HFFc6 (cell line): Measurements from ENCODE around the gene ABI3BP. TPM values are rescaled to one million over a fixed set of nuclear protein-coding genes. Genes with fewer than 3 reads are reported as not detected.

ENCODE experiments used
- DNase-seq: peaks from one replicate; pipeline ENCODE4 v3.0.0-alpha.2; 2018
- H3K27ac Mint-ChIP-seq: 2 replicates; pipeline ENCODE4 v1.8.0; 2020; ENCODE audit warnings: mild to moderate bottlenecking, mixed read lengths
- H3K27me3 Mint-ChIP-seq: 2 replicates; pipeline ENCODE4 v1.8.0; 2021; ENCODE audit warnings: mild to moderate bottlenecking, moderate library complexity, mixed read lengths; ENCODE audit not compliant: insufficient read depth
- H3K36me3 Mint-ChIP-seq: 2 replicates; pipeline ENCODE4 v1.8.0; 2021; ENCODE audit warnings: low read depth, mixed read lengths
- H3K4me1 Mint-ChIP-seq: 2 replicates; pipeline ENCODE4 v1.8.0; 2020; ENCODE audit warnings: low read depth, mixed read lengths
- H3K4me3 Mint-ChIP-seq: 2 replicates; pipeline ENCODE4 v1.8.0; 2020; ENCODE audit warnings: mild to moderate bottlenecking, moderate library complexity, mixed read lengths
- H3K9me3 Mint-ChIP-seq: 2 replicates; pipeline ENCODE4 v1.8.0; 2020; ENCODE audit warnings: mild to moderate bottlenecking, mixed read lengths
- total RNA-seq, 6 experiments: library from RNA; stranded (reverse); fragmentation: NEBNext Ultra II Directional; extraction: Animal tissue kit (Norgen Biotek cat#: 25700); gene quantifications; 2 replicates in 1 of 6; 3 replicates in 5 of 6; pipeline ENCODE4 v1.2.3, GENCODE V29; 2021
- TF ChIP-seq, protein P1 (sequence below): fragments of 200-600 bp; sonication (generic); IDR thresholded peaks from 2 replicates; pipeline ENCODE4 v1.5.0; 2021; ENCODE audit warnings: antibody characterized with exemption, mild to moderate bottlenecking

ABI3BP gene
- total RNA-seq, 6 experiments from 2014 or later: 12.4 to 27.8 (median 24.6) TPM

DNA sequence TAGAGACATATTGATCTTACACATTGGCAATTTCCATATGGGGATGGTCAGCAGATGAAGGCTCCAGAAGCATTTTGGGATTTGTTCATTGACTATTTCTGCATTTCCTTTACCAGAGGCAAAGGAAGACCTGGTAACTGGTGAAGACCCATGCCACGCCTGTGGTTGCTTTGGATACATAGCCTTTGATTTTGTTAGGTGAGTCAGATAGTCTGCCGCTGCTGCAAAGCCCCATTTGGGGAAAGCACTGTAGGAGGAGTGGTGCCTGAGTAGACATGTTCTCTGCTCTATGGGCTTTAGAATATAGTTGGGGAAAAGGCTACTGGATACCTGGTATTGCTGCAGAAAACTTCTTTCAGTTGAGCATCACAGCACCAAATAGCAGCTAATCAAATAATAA lies 227.2 kb downstream of the ABI3BP start:
- H3K36me3 Mint-ChIP-seq: no peaks in the 10 kb centered on the region
- no peaks in the 10 kb centered on the region for H3K4me1 Mint-ChIP-seq
- no peaks in the 10 kb centered on the region for H3K27me3 Mint-ChIP-seq
- no peak overlapping the region for H3K27ac Mint-ChIP-seq
- TF ChIP-seq, protein P1, sequence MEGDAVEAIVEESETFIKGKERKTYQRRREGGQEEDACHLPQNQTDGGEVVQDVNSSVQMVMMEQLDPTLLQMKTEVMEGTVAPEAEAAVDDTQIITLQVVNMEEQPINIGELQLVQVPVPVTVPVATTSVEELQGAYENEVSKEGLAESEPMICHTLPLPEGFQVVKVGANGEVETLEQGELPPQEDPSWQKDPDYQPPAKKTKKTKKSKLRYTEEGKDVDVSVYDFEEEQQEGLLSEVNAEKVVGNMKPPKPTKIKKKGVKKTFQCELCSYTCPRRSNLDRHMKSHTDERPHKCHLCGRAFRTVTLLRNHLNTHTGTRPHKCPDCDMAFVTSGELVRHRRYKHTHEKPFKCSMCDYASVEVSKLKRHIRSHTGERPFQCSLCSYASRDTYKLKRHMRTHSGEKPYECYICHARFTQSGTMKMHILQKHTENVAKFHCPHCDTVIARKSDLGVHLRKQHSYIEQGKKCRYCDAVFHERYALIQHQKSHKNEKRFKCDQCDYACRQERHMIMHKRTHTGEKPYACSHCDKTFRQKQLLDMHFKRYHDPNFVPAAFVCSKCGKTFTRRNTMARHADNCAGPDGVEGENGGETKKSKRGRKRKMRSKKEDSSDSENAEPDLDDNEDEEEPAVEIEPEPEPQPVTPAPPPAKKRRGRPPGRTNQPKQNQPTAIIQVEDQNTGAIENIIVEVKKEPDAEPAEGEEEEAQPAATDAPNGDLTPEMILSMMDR: no peak
- H3K4me3 Mint-ChIP-seq: no peak overlapping the region
- H3K9me3 Mint-ChIP-seq: no peaks in the 10 kb centered on the region
- DNase-seq: no peak

DNA sequence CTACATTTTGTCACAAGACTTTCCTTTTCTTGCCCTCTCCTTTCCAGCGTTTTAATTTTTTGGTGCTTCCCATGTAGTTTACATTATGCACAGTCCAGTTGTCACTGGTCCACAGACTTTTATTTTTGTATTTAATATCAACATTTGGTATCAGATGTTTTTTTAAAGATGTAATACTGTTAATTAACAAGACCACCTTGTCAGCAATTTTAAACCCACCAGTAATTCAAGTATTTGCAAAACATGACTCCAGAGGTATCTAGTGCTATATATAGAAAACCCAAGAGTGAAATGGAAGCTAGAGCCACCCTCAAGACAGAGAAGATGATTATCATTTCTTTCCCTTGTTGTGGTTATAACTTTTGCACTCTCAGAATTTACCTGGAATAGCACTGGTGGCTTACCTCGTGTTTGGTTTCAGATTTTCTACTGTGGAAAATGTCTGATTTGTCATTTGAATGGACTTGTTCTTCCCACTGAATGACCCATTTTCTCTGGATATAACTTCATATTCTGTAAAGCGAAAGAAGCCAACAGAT lies 227.7 kb downstream of the ABI3BP start:
- no peaks in the 10 kb centered on the region for H3K36me3 Mint-ChIP-seq
- TF ChIP-seq, protein P1: no peak
- no peak overlapping the region for H3K4me3 Mint-ChIP-seq
- H3K9me3 Mint-ChIP-seq: no peaks in the 10 kb centered on the region
- DNase-seq: no peak
- no peak overlapping the region for H3K27ac Mint-ChIP-seq
- no peaks in the 10 kb centered on the region for H3K4me1 Mint-ChIP-seq
- no peaks in the 10 kb centered on the region for H3K27me3 Mint-ChIP-seq

DNA sequence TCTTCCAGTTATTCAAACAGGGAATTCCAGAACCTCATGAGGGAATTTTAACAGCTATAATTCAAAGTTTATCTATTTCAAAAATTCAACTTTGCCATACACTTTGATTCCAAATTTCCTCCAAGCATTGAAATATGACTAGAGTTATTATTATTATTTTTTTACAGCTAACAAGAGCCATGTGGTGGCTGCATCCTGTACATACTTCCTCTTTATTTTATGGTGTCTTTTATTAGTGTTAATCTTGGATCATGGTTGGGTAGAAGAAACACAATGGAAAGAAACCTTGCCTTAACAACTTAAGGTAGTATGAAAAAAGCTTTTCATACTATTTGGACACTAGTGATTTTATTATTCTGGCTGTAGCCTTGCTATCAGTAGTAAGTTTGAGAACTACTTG lies 231.3 kb downstream of the ABI3BP start:
- H3K27ac Mint-ChIP-seq: no peak overlapping the region
- no peak overlapping the region for H3K4me3 Mint-ChIP-seq
- no peaks in the 10 kb centered on the region for H3K36me3 Mint-ChIP-seq
- H3K27me3 Mint-ChIP-seq: no peaks in the 10 kb centered on the region
- peaks cover 15% of the 10 kb centered on the region; the same call in 1 of the 2 replicates for H3K4me1 Mint-ChIP-seq
- DNase-seq: no peak
- H3K9me3 Mint-ChIP-seq: no peaks in the 10 kb centered on the region
- TF ChIP-seq, protein P1: no peak

DNA sequence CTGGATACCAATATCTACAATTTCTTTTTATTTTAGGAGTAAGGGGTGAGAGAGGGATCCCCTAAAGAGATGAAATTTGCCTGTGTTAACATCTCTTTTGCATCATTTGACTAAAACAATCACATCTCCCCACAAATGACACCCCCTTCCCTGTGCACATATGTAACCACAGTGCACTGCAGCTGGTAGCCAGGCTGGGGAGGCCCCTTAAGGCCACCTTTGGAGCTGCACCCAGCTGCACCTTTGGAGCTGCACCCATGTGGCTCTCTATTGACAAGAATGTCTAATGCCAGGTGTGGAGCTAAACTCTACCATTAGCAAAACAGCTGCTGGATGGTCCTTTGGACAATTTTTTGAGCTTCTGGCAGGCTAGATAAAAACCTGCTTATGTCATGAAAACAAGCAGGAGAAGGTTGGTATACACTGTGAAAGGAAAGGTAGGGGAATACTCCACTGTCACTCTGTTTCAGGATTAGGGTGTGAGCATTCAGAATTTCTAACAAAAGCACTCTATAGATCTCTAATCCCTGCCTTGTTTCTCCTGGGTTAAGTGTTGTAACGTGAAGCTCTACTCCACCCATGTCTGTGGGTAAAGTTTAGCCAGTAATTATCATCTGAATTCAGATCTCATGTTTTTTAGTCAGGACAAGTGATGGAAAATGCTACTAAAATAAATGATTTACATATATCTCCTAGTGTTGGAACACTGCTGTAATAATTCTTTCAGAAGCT lies 231.8 kb downstream of the ABI3BP start:
- TF ChIP-seq, protein P1: peak; percentile 36
- Mint-ChIP-seq H3K4me1 (peaks cover 15% of the 10 kb centered on the region; the same call in 1 of the 2 replicates), H3K4me3 (no peak overlapping the region), H3K9me3 (no peaks in the 10 kb centered on the region), H3K27ac (no peak overlapping the region), H3K27me3 (no peaks in the 10 kb centered on the region), H3K36me3 (no peaks in the 10 kb centered on the region)
- DNase-seq: no peak

DNA sequence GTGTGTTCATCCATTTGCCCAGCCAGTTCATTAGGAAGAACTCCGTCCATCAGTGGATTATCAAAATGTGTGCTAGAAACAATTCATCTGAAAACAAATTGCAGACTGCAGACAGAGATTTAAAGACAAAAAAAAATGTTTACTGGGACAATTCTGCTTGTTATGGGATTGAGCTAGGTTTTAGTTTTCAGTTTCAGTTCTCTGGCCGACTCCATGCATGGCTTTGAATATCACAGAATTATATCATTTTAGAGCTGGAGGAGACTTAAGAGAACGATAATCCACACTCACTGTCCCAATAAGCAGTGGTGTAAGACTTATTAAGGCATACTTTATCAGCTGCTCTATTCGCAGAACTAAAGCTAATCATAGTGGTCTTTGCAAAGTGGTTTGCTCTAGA lies 232.8 kb downstream of the ABI3BP start:
- Mint-ChIP-seq H3K27me3 (no peaks in the 10 kb centered on the region), H3K4me3 (peak overlapping the region; percentile 20; the same call in 1 of the 2 replicates), H3K4me1 (peaks cover 15% of the 10 kb centered on the region; the same call in 1 of the 2 replicates), H3K27ac (no peak overlapping the region; the same call in 1 of the 2 replicates), H3K36me3 (no peaks in the 10 kb centered on the region), H3K9me3 (no peaks in the 10 kb centered on the region)
- TF ChIP-seq, protein P1: no peak
- no peak for DNase-seq
